Spleen (tissue), 11 donors: ENCODE measurements around the gene OPCML. TPM values are rescaled to one million over a fixed set of nuclear protein-coding genes. Genes with fewer than 3 reads are reported as not detected.

ENCODE experiments used
- DNase-seq: peaks from one replicate; pipeline ENCODE4 v3.0.0-alpha.2; 2020
- H3K27ac ChIP-seq, 8 donors: fragments of 200-600 bp; sonication (generic) in 7 of 8; 1 replicate in 4 of 8; 2 replicates in 4 of 8; pipeline versions ENCODE4 v1.5.0 to v1.8.0; 2016 to 2021; ENCODE audit warnings: inconsistent platforms in 4 of 8, mild to moderate bottlenecking in 4 of 8, moderate library complexity in 1 of 8
- H3K27me3 ChIP-seq, 7 donors: fragments of 200-600 bp; sonication (generic) in 6 of 7; replicated peaks in 1 of 7; 1 replicate in 4 of 7; 2 replicates in 3 of 7; pipeline versions ENCODE4 v1.5.0 to v1.8.0; 2016 to 2021; ENCODE audit warnings: inconsistent platforms in 3 of 7, mild to moderate bottlenecking in 1 of 7
- H3K36me3 ChIP-seq, 6 donors: fragments of 200-600 bp; sonication (generic) in 5 of 6; 1 replicate in 4 of 6; 2 replicates in 2 of 6; pipeline versions ENCODE4 v1.5.0 to v1.8.0; 2016 to 2021; ENCODE audit warnings: inconsistent platforms in 2 of 6
- H3K4me1 ChIP-seq, 6 donors: fragments of 200-600 bp; sonication (generic) in 5 of 6; 1 replicate in 3 of 6; 2 replicates in 3 of 6; pipeline versions ENCODE4 v1.5.0 to v1.8.0; 2016 to 2021; ENCODE audit warnings: inconsistent platforms in 3 of 6
- H3K4me3 ChIP-seq, 8 donors: fragments of 200-600 bp; sonication (generic) in 7 of 8; 1 replicate in 4 of 8; 2 replicates in 4 of 8; pipeline versions ENCODE4 v1.5.0 to v1.8.0; 2016 to 2021; ENCODE audit warnings: inconsistent platforms in 4 of 8, mild to moderate bottlenecking in 4 of 8, moderate library complexity in 2 of 8
- H3K9me3 ChIP-seq, 8 donors: fragments of 200-600 bp; sonication (generic) in 7 of 8; 1 replicate in 4 of 8; 2 replicates in 4 of 8; pipeline versions ENCODE4 v1.5.0 to v1.8.0; 2016 to 2021; ENCODE audit warnings: inconsistent platforms in 4 of 8
- CTCF ChIP-seq, 11 experiments: fragments of 200-600 bp in 7 of 11; fragments of 450-650 bp in 4 of 11; sonication (generic) in 4 of 11; IDR thresholded peaks in 8 of 11; conservative IDR thresholded peaks in 3 of 11; 1 replicate in 7 of 11; 2 replicates in 4 of 11; pipeline versions ENCODE4 v1.4.0 to v1.8.0; 2016 to 2021; ENCODE audit warnings: antibody characterized with exemption in 11 of 11, inconsistent platforms in 4 of 11, mild to moderate bottlenecking in 1 of 11
- POLR2A ChIP-seq, 3 donors: fragments of 450-650 bp; IDR thresholded peaks; one replicate each; pipeline ENCODE4 v1.5.1; 2017; ENCODE audit warnings: antibody characterized with exemption in 3 of 3, mild to moderate bottlenecking in 1 of 3
- POLR2AphosphoS5 ChIP-seq, 3 donors: sonication (generic); formaldehyde crosslinking; IDR thresholded peaks; one replicate each; pipeline ENCODE4 v1.5.1; 2017; ENCODE audit warnings: antibody characterized with exemption in 3 of 3
- WGBS, 5 donors: extraction: QIAGEN DNeasy Blood & Tissue Kit in 3 of 5; methylation state at CpG; one replicate each; pipeline versions ENCODE4 v1.1.5 to v1.1.7; 2013 to 2018; 5-methylcytosine and 5-hydroxymethylcytosine counted together
- intact Hi-C: fragments of 100-400 bp; cut with DNase I; formaldehyde crosslinking; loops from one replicate; pipeline ENCODE4 v1.15.0; 2023; ENCODE audit warnings: low total_unique reads
- polyA plus RNA-seq, 3 donors: library from polyadenylated mRNA; stranded (reverse); fragments of 200-250 nt; gene quantifications; one replicate each; pipeline ENCODE4 v1.2.1, GENCODE V29; 2013
- total RNA-seq, 7 donors: library from RNA; depleted of rRNA in 3 of 7; stranded (reverse); fragments of >200 nt in 3 of 7; fragmentation: NEBNext Ultra II Directional in 4 of 7; extraction: Animal tissue kit (Norgen Biotek cat#: 25700) in 4 of 7; gene quantifications; one replicate each; pipeline versions ENCODE4 v1.1.0 to v1.2.1, GENCODE V29; 2016 to 2021
- donor health status: healthy with polysubstance abuse.
- donor health status: DM: no; HTN: no; CAD: no; lungs with moderate emphysema.
- donor health status: DM: no; HTN: no; CAD: no.
- donor health status: Bipolar disorder and iron deficiency.
- donor health status: healthy.
- donor health status: DM: no; HTN: no; CAD: no.
- donor health status: DM: yes; HTN: yes; CAD: no.

The OPCML gene
- total and polyA plus RNA-seq, 10 donors = 0.09 to 10.7 (median 3.1) TPM

GRCh38 chr11:132636523-132636922 is 895.8 kb downstream of the OPCML start:
- DNase-seq = no peak
- Histone ChIP-seq H3K4me3 (no peak overlapping the region), H3K27me3 (no peaks in the 10 kb centered on the region), H3K36me3 (no peaks in the 10 kb centered on the region), H3K27ac (no peak overlapping the region), H3K9me3 (peaks cover 0 to 9% (median 0%) of the 10 kb centered on the region in 8 donors), H3K4me1 (no peaks in the 10 kb centered on the region)
- 81 to 92% (median 84%) methylated on average over 4 of the region's 4 CpGs for WGBS, 5 donors
- intact Hi-C loops = no loop called here
- TF ChIP-seq CTCF (IDR thresholded peaks at IDR 0.05 in 8 of 11, conservative IDR thresholded peaks at IDR 0.05 in 3 of 11) = no peak
- no peak for TF ChIP-seq POLR2A (IDR thresholded peaks at IDR 0.05)
- no peak for TF ChIP-seq POLR2AphosphoS5 (IDR thresholded peaks at IDR 0.05)

- Histone ChIP-seq H3K36me3 (no peaks in the 10 kb centered on the region), H3K9me3 (peaks cover 0 to 22% (median 2%) of the 10 kb centered on the region in 8 donors), H3K4me1 (no peaks in the 10 kb centered on the region), H3K27me3 (no peaks in the 10 kb centered on the region), H3K4me3 (no peak overlapping the region), H3K27ac (peak overlapping the region in 6 of 8 donors; percentile 3 to 64 (median 39))
- 46 to 63% (median 59%) methylated on average over 9 of the region's 9 CpGs for WGBS, 5 donors
- TF ChIP-seq POLR2AphosphoS5 (IDR thresholded peaks at IDR 0.05) = no peak
- no peak for TF ChIP-seq CTCF (IDR thresholded peaks at IDR 0.05 in 8 of 11, conservative IDR thresholded peaks at IDR 0.05 in 3 of 11)
- no peak for TF ChIP-seq POLR2A (IDR thresholded peaks at IDR 0.05)
- intact Hi-C loops = no loop called here
- no peak for DNase-seq
Observed at GRCh38 chr11:132632641-132633124, 899.6 kb downstream of the OPCML start.

DNA sequence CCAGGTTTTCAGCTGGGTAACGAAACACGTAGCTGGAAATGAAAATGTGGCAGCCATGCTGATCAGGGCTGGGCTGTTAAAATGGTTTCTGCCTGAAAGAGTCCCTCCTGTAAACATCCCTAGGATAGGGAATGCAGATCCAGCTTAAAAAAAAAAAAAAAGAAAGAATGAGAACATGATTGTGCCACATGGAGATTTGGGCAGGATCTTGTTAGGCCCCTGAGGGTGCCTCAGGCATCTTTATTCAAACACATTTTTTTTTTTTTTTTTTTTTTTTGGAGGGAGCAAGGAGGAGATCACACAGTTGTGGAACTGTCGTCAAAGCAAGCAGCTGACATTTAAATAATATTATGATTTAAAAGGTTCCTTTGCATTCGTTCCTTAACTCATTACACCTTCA is 900.3 kb downstream of the OPCML start:
- no peak overlapping the region for H3K4me3 ChIP-seq
- H3K4me1 ChIP-seq = no peaks in the 10 kb centered on the region
- 86 to 93% (median 87%) methylated on average over 4 of the region's 4 CpGs for WGBS, 5 donors
- no peak for DNase-seq
- H3K36me3 ChIP-seq = no peaks in the 10 kb centered on the region
- intact Hi-C loops = no loop called here
- TF ChIP-seq CTCF (IDR thresholded peaks at IDR 0.05 in 8 of 11, conservative IDR thresholded peaks at IDR 0.05 in 3 of 11) (no peak), POLR2AphosphoS5 (IDR thresholded peaks at IDR 0.05) (no peak), POLR2A (IDR thresholded peaks at IDR 0.05) (no peak)
- no peaks in the 10 kb centered on the region for H3K27me3 ChIP-seq
- peak overlapping the region in 4 of 8 donors; percentile 18 to 64 (median 56) for H3K27ac ChIP-seq
- peaks cover 0 to 22% (median 2%) of the 10 kb centered on the region in 8 donors for H3K9me3 ChIP-seq

DNA sequence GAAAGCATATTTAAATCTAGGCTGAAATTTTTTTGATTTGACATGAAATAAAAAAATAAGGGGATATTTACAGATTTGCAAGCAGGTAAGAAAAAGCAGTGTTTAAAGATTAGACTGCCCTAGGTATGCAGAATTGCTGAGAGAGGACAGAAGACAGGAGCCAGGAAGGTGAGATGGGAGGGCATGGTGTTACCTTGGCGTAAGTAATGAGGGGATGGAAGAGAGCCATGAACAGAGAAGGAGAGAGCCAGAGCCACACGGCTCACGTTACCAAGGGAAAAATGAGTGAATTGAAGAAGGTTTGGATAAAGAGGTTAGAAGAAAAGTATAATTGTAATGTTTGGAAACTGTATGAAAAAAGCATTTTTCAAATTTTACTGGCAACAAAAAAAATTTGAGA is 904.3 kb downstream of the OPCML start:
- H3K9me3 ChIP-seq = peaks cover 0 to 15% (median 2%) of the 10 kb centered on the region in 8 donors
- no peak for DNase-seq
- no peaks in the 10 kb centered on the region for H3K36me3 ChIP-seq
- WGBS, 5 donors = 85 to 95% (median 89%) methylated on average over 3 of the region's 3 CpGs
- H3K27me3 ChIP-seq = no peaks in the 10 kb centered on the region
- intact Hi-C loops = no loop called here
- H3K27ac ChIP-seq = peak overlapping the region in 5 of 8 donors; percentile 21 to 70 (median 53)
- H3K4me1 ChIP-seq = no peaks in the 10 kb centered on the region
- no peak overlapping the region for H3K4me3 ChIP-seq
- no peak for TF ChIP-seq POLR2A (IDR thresholded peaks at IDR 0.05)
- no peak for TF ChIP-seq CTCF (IDR thresholded peaks at IDR 0.05 in 8 of 11, conservative IDR thresholded peaks at IDR 0.05 in 3 of 11)
- TF ChIP-seq POLR2AphosphoS5 (IDR thresholded peaks at IDR 0.05) = no peak
